Neutrophil (primary cell): ENCODE data around the gene COX6B2.

Experiments
- H3K27ac ChIP-seq: fragments of 200-600 bp; sonication (generic); 2 replicates; pipeline ENCODE4 v1.5.1; 2016; ENCODE audit warnings: mild to moderate bottlenecking, moderate library complexity
- H3K27me3 ChIP-seq: fragments of 200-600 bp; sonication (generic); 2 replicates; pipeline ENCODE4 v1.6.0; 2016; ENCODE audit warnings: mild to moderate bottlenecking
- H3K36me3 ChIP-seq: fragments of 200-600 bp; sonication (generic); 2 replicates; pipeline ENCODE4 v1.5.1; 2017
- H3K4me1 ChIP-seq, 2 experiments: fragments of 200-600 bp in 1 of 2; sonication (generic) in 1 of 2; 1 replicate in 1 of 2; 2 replicates in 1 of 2; pipeline versions ENCODE4 v1.5.1 to v1.6.1; 2013 to 2016; ENCODE audit warnings: low read depth in 1 of 2, low read length in 1 of 2, mild to moderate bottlenecking in 1 of 2, moderate library complexity in 1 of 2; ENCODE audit not compliant: control insufficient read depth in 1 of 2, insufficient read depth in 1 of 2
- H3K4me3 ChIP-seq, 2 experiments: fragments of 200-600 bp in 1 of 2; sonication (generic) in 1 of 2; 1 replicate in 1 of 2; 2 replicates in 1 of 2; pipeline ENCODE4 v1.5.1; 2013 to 2016; ENCODE audit warnings: low read depth in 1 of 2, low read length in 1 of 2, mild to moderate bottlenecking in 1 of 2, moderate library complexity in 1 of 2
- H3K9me3 ChIP-seq: fragments of 200-600 bp; sonication (generic); 2 replicates; pipeline ENCODE4 v1.5.1; 2016
- CTCF ChIP-seq: fragments of 200-600 bp; sonication (generic); IDR thresholded peaks from 2 replicates; pipeline ENCODE4 v1.5.1; 2016; ENCODE audit warnings: antibody characterized with exemption

COX6B2 gene

GRCh38 chr19:55315956-55316525 lies 38.5 kb downstream of the COX6B2 start:
- H3K4me3 ChIP-seq: no peak overlapping the region
- peaks cover 4 to 7% of the 10 kb centered on the region in 2 experiments for H3K4me1 ChIP-seq
- H3K27me3 ChIP-seq: no peaks in the 10 kb centered on the region
- no peak for TF ChIP-seq CTCF
- H3K9me3 ChIP-seq: no peaks in the 10 kb centered on the region
- no peak overlapping the region for H3K27ac ChIP-seq
- no peaks in the 10 kb centered on the region for H3K36me3 ChIP-seq

- peaks cover 0 to 4% of the 10 kb centered on the region in 2 experiments for H3K4me1 ChIP-seq
- H3K9me3 ChIP-seq: no peaks in the 10 kb centered on the region
- H3K36me3 ChIP-seq: no peaks in the 10 kb centered on the region
- no peaks in the 10 kb centered on the region for H3K27me3 ChIP-seq
- TF ChIP-seq CTCF: no peak
- no peak overlapping the region for H3K27ac ChIP-seq
- H3K4me3 ChIP-seq: no peak overlapping the region
Measured at GRCh38 chr19:55314396-55314795, 40.1 kb downstream of the COX6B2 start.

- H3K36me3 ChIP-seq: no peaks in the 10 kb centered on the region
- TF ChIP-seq CTCF: no peak
- H3K4me3 ChIP-seq: no peak overlapping the region
- no peaks in the 10 kb centered on the region for H3K27me3 ChIP-seq
- no peaks in the 10 kb centered on the region for H3K9me3 ChIP-seq
- H3K27ac ChIP-seq: no peak overlapping the region
- peaks cover 0 to 4% of the 10 kb centered on the region in 2 experiments for H3K4me1 ChIP-seq
Measured at GRCh38 chr19:55312621-55313512, 41.7 kb downstream of the COX6B2 start.

GRCh38 chr19:55311797-55312196 lies 42.7 kb downstream of the COX6B2 start:
- no peak for TF ChIP-seq CTCF

GRCh38 chr19:55311397-55311796 lies 43.1 kb downstream of the COX6B2 start:
- no peaks in the 10 kb centered on the region for H3K27me3 ChIP-seq
- H3K36me3 ChIP-seq: no peaks in the 10 kb centered on the region
- no peak for TF ChIP-seq CTCF
- no peak overlapping the region for H3K27ac ChIP-seq
- no peak overlapping the region for H3K4me3 ChIP-seq
- no peaks in the 10 kb centered on the region for H3K9me3 ChIP-seq
- H3K4me1 ChIP-seq: peaks cover 0 to 3% of the 10 kb centered on the region in 2 experiments

More at GRCh38 chr19:55311797-55312196, 42.7 kb downstream of the COX6B2 start:
- Histone ChIP-seq H3K4me3 (no peak overlapping the region), H3K27me3 (no peaks in the 10 kb centered on the region), H3K36me3 (no peaks in the 10 kb centered on the region), H3K27ac (no peak overlapping the region), H3K9me3 (no peaks in the 10 kb centered on the region), H3K4me1 (peaks cover 0 to 4% of the 10 kb centered on the region in 2 experiments)
